SU-DHL-6 (cell line): ENCODE results near the gene BIRC3.
A peak's percentile ranks its signal among the peaks of the same experiment; 100 is the strongest.

Source experiments
- H2AFZ ChIP-seq: fragments of 200-600 bp; sonication (generic); 2 replicates; pipeline ENCODE4 v1.6.1; 2014; ENCODE audit warnings: low read depth, mild to moderate bottlenecking, moderate library complexity, mixed read lengths, antibody characterized with exemption, low read length; ENCODE audit not compliant: severe bottlenecking
- H3F3A ChIP-seq: fragments of 200-600 bp; shearing (Covaris generic); 2 replicates; pipeline ENCODE4 v1.6.0; 2016; ENCODE audit warnings: antibody characterized with exemption, mild to moderate bottlenecking; ENCODE audit not compliant: insufficient read depth
- H3K27ac ChIP-seq: fragments of 200-600 bp; sonication (generic); 2 replicates; pipeline ENCODE4 v1.5.1; 2016; ENCODE audit warnings: low read depth, mild to moderate bottlenecking, low read length, moderate library complexity, mixed read lengths
- H3K27me3 ChIP-seq: fragments of 200-600 bp; sonication (generic), shearing (Covaris generic); 2 replicates; pipeline ENCODE4 v1.6.0; 2014; ENCODE audit warnings: mild to moderate bottlenecking, low read length
- H3K36me3 ChIP-seq: fragments of 200-600 bp; sonication (generic); 2 replicates; pipeline ENCODE4 v1.6.1; 2014; ENCODE audit warnings: mild to moderate bottlenecking, low read length, mixed read lengths
- H3K4me2 ChIP-seq: fragments of 300-600, 200-600 bp; shearing (Covaris generic), sonication (generic); 2 replicates; pipeline ENCODE4 v1.6.0; 2014; ENCODE audit warnings: low read length, low read depth, mild to moderate bottlenecking; ENCODE audit not compliant: poor library complexity, severe bottlenecking
- H3K4me3 ChIP-seq: fragments of 200-600 bp; sonication (generic); 2 replicates; pipeline ENCODE4 v1.5.1; 2014; ENCODE audit warnings: antibody characterized with exemption, low read length, mild to moderate bottlenecking, mixed read lengths; ENCODE audit not compliant: insufficient read depth, poor library complexity, severe bottlenecking
- H3K79me2 ChIP-seq: fragments of 200-600 bp; sonication (generic); 2 replicates; pipeline ENCODE4 v1.6.1; 2014; ENCODE audit warnings: mild to moderate bottlenecking, low read length, moderate library complexity; ENCODE audit not compliant: insufficient read depth
- H3K9ac ChIP-seq: fragments of 200-600 bp; sonication (generic); 2 replicates; pipeline ENCODE4 v1.7.0; 2014; ENCODE audit warnings: mild to moderate bottlenecking, low read length
- H3K9me2 ChIP-seq: fragments of 200-600 bp; sonication (generic); replicated peaks from 2 replicates; pipeline ENCODE4 v1.6.1; 2014; ENCODE audit warnings: low read length; ENCODE audit not compliant: insufficient read depth
- H3K9me3 ChIP-seq: fragments of 200-600 bp; sonication (generic); 2 replicates; pipeline ENCODE4 v1.6.1; 2014; ENCODE audit warnings: low read length, mixed read lengths; ENCODE audit not compliant: insufficient read depth
- H4K20me1 ChIP-seq: fragments of 200-600 bp; sonication (generic); 2 replicates; pipeline ENCODE4 v1.6.1; 2014; ENCODE audit warnings: low read depth, mild to moderate bottlenecking, antibody characterized with exemption, low read length, moderate library complexity, mixed read lengths
- CTCF ChIP-seq: fragments of 200-600 bp; sonication (generic); IDR thresholded peaks from one replicate; pipeline ENCODE4 v1.5.1; 2017; ENCODE audit warnings: antibody characterized with exemption, mild to moderate bottlenecking, low read length, moderate library complexity; ENCODE audit not compliant: insufficient read depth, poor library complexity, severe bottlenecking
- EZH2phosphoT487 ChIP-seq: fragments of 200-600 bp; sonication (generic), shearing (Covaris generic); conservative IDR thresholded peaks from 2 replicates; pipeline ENCODE4 v1.6.1; 2018; ENCODE audit warnings: mild to moderate bottlenecking, antibody characterized with exemption, low read length, moderate library complexity, mixed read lengths

Gene BIRC3

DNA sequence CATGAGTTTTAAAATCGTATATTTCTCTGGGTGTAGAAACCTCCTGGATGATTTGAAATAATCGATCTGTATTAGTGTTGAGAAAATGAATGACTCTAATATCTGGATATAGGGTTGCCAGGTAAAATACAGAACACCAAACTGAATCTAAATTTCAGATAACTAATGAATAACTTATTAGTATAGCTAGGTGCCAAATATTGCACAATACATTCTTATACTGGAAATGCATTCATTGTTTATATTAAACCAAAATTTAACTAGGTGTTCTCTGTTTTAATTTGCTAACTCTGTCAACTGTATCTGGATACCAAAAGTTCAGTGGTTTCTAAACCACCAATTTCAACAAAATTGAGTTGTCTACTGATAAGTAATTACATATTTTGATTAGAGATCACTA lies 2.5 kb upstream of the BIRC3 start:
- H3K27ac ChIP-seq = peak overlapping the region; percentile 94
- H4K20me1 ChIP-seq = no peaks in the 10 kb centered on the region
- no peak overlapping the region for H2AFZ ChIP-seq
- TF ChIP-seq EZH2phosphoT487 (no peak), CTCF (no peak)
- H3K4me3 ChIP-seq = no peak overlapping the region
- H3K27me3 ChIP-seq = no peaks in the 10 kb centered on the region
- H3K9ac ChIP-seq = no peak overlapping the region; the same call in 1 of the 2 replicates
- H3K9me3 ChIP-seq = no peaks in the 10 kb centered on the region
- H3K36me3 ChIP-seq = no peaks in the 10 kb centered on the region
- no peaks in the 10 kb centered on the region for H3K9me2 ChIP-seq
- H3F3A ChIP-seq = peaks cover 46% of the 10 kb centered on the region
- peak overlapping the region; percentile 52 for H3K4me2 ChIP-seq
- H3K79me2 ChIP-seq = peaks cover 23% of the 10 kb centered on the region

DNA sequence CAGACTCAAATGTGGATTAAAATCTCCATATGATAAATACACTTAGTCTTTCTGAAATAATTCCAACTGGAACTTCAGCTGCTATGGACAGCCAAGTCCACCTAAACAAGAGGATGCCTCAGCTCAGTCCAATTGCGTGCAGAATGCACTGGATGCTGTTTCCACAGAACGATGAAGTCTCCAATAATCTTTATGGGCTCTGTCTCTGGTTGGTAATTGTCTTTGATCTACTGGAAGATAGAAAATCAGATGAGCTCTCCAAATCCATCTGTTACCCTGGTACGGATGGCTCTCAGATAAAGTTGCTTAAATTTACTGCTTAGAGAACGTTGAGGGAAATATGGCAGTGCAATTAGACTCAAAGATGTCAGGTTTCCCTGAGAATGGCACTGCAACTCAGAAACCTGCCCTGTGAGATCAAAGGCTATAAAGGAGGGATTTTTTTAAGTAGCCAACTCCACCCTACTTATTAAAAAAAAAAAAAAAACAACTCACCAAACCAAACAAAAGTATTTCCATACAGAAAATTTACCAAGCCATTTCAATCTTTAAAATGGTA lies 859 bp upstream of the BIRC3 start:
- Histone ChIP-seq H3K4me2 (peak overlapping the region; percentile 93), H3K79me2 (peaks cover 40% of the 10 kb centered on the region), H3K9ac (peak overlapping the region; percentile 85), H2AFZ (no peak overlapping the region), H3K27ac (peak overlapping the region; percentile 94), H3K4me3 (peak overlapping the region; percentile 40), H3K9me2 (no peaks in the 10 kb centered on the region), H3F3A (peaks cover 54% of the 10 kb centered on the region), H3K36me3 (0 out of 2 replicates have a peak, but pooled peaks cover 5% of the 10 kb centered on the region), H3K9me3 (no peaks in the 10 kb centered on the region), H3K27me3 (no peaks in the 10 kb centered on the region), H4K20me1 (no peaks in the 10 kb centered on the region)
- TF ChIP-seq EZH2phosphoT487 = no peak
- no peak for TF ChIP-seq CTCF

- Histone ChIP-seq H3K4me2 (peak overlapping the region; percentile 93), H3K79me2 (peaks cover 53% of the 10 kb centered on the region), H3K9me2 (no peaks in the 10 kb centered on the region), H3K4me3 (peak overlapping the region; percentile 76), H3K27me3 (no peaks in the 10 kb centered on the region), H3K9ac (peak overlapping the region; percentile 85), H3K9me3 (no peaks in the 10 kb centered on the region), H3F3A (peaks cover 65% of the 10 kb centered on the region), H4K20me1 (peaks cover 3% of the 10 kb centered on the region; the same call in 1 of the 2 replicates), H2AFZ (no peak overlapping the region), H3K36me3 (peaks cover 18% of the 10 kb centered on the region), H3K27ac (peak overlapping the region; percentile 94)
- TF ChIP-seq EZH2phosphoT487 (no peak), CTCF (no peak)
Observed at GRCh38 chr11:102317768-102318103, 452 bp downstream of the BIRC3 start.
